Measurements from ENCODE around the gene CASP7. TPM values are rescaled to one million over a fixed set of nuclear protein-coding genes. Genes with fewer than 3 reads are reported as not detected.

Gene CASP7
- total RNA-seq, 4 donors from 2014 or later, result 20.0 to 37.8 (median 29.6) TPM

GRCh38 chr10:113643183-113643582, 36.5 kb upstream of the CASP7 start:
- no peaks in the 10 kb centered on the region for H3K36me3 ChIP-seq
- no peak for DNase-seq (ENCODE audit: low spot score in 2 of 2)
- H3K4me1 ChIP-seq, result peaks cover 24% of the 10 kb centered on the region
- H3K4me3 ChIP-seq, result no peak overlapping the region
- TF ChIP-seq CTCF (IDR thresholded peaks at IDR 0.05), result no peak
- no peak for TF ChIP-seq POLR2A (IDR thresholded peaks at IDR 0.05)
- no peak for TF ChIP-seq POLR2AphosphoS5 (IDR thresholded peaks at IDR 0.05)
- no peak for TF ChIP-seq EP300 (IDR thresholded peaks at IDR 0.05)
- 55% methylated on average over 4 of the region's 4 CpGs for WGBS
- H3K27ac ChIP-seq, result no peak overlapping the region
- H3K27me3 ChIP-seq, result no peaks in the 10 kb centered on the region
- no peaks in the 10 kb centered on the region for H3K9me3 ChIP-seq

GRCh38 chr10:113644185-113645120, 35.3 kb upstream of the CASP7 start:
- WGBS, result 27% methylated on average over 7 of the region's 7 CpGs
- Histone ChIP-seq H3K4me3 (no peak overlapping the region), H3K36me3 (no peaks in the 10 kb centered on the region), H3K9me3 (no peaks in the 10 kb centered on the region), H3K4me1 (peaks cover 24% of the 10 kb centered on the region), H3K27me3 (no peaks in the 10 kb centered on the region), H3K27ac (peak overlapping the region; percentile 40)
- TF ChIP-seq POLR2A (IDR thresholded peaks at IDR 0.05) (no peak), EP300 (IDR thresholded peaks at IDR 0.05) (no peak), POLR2AphosphoS5 (IDR thresholded peaks at IDR 0.05) (no peak), CTCF (IDR thresholded peaks at IDR 0.05) (no peak)
- no peak for DNase-seq (ENCODE audit: low spot score in 2 of 2)

GRCh38 chr10:113646336-113647201, 33.1 kb upstream of the CASP7 start:
- no peaks in the 10 kb centered on the region for H3K9me3 ChIP-seq
- no peaks in the 10 kb centered on the region for H3K27me3 ChIP-seq
- WGBS, result 43% methylated on average over 10 of the region's 10 CpGs
- H3K27ac ChIP-seq, result peak overlapping the region; percentile 53
- DNase-seq (ENCODE audit: low spot score in 2 of 2), result no peak
- H3K4me3 ChIP-seq, result no peak overlapping the region
- peaks cover 24% of the 10 kb centered on the region for H3K4me1 ChIP-seq
- TF ChIP-seq CTCF (IDR thresholded peaks at IDR 0.05), result no peak
- no peak for TF ChIP-seq POLR2A (IDR thresholded peaks at IDR 0.05)
- no peak for TF ChIP-seq EP300 (IDR thresholded peaks at IDR 0.05)
- no peak for TF ChIP-seq POLR2AphosphoS5 (IDR thresholded peaks at IDR 0.05)
- no peaks in the 10 kb centered on the region for H3K36me3 ChIP-seq

GRCh38 chr10:113647812-113648211, 31.9 kb upstream of the CASP7 start:
- Histone ChIP-seq H3K36me3 (no peaks in the 10 kb centered on the region), H3K27ac (no peak overlapping the region), H3K4me1 (peaks cover 24% of the 10 kb centered on the region), H3K4me3 (no peak overlapping the region), H3K27me3 (no peaks in the 10 kb centered on the region), H3K9me3 (no peaks in the 10 kb centered on the region)
- WGBS, result 74% methylated on average over 3 of the region's 3 CpGs
- TF ChIP-seq POLR2A (IDR thresholded peaks at IDR 0.05), result no peak
- TF ChIP-seq CTCF (IDR thresholded peaks at IDR 0.05), result no peak
- no peak for TF ChIP-seq POLR2AphosphoS5 (IDR thresholded peaks at IDR 0.05)
- TF ChIP-seq EP300 (IDR thresholded peaks at IDR 0.05), result no peak
- DNase-seq (ENCODE audit: low spot score in 2 of 2), result no peak

- no peak for DNase-seq (ENCODE audit: low spot score in 2 of 2)
- 40% methylated on average over 3 of the region's 3 CpGs for WGBS
- Histone ChIP-seq H3K9me3 (no peaks in the 10 kb centered on the region), H3K4me1 (peaks cover 24% of the 10 kb centered on the region), H3K27me3 (no peaks in the 10 kb centered on the region), H3K4me3 (no peak overlapping the region), H3K36me3 (no peaks in the 10 kb centered on the region), H3K27ac (no peak overlapping the region)
- TF ChIP-seq POLR2AphosphoS5 (IDR thresholded peaks at IDR 0.05), result no peak
- no peak for TF ChIP-seq EP300 (IDR thresholded peaks at IDR 0.05)
- TF ChIP-seq POLR2A (IDR thresholded peaks at IDR 0.05), result no peak
- TF ChIP-seq CTCF (IDR thresholded peaks at IDR 0.05), result no peak
Measured at GRCh38 chr10:113648478-113648877, 31.2 kb upstream of the CASP7 start.
